HG03045 (cell line): ENCODE results near the gene NBDY.

Experiments
- ATAC-seq: cut with Tn5 transposase; IDR thresholded peaks from one replicate; pipeline ENCODE4 v1.9.1; 2021; ENCODE audit warnings: mild to moderate bottlenecking, moderate library complexity; ENCODE audit not compliant: unreplicated experiment

Gene NBDY

DNA sequence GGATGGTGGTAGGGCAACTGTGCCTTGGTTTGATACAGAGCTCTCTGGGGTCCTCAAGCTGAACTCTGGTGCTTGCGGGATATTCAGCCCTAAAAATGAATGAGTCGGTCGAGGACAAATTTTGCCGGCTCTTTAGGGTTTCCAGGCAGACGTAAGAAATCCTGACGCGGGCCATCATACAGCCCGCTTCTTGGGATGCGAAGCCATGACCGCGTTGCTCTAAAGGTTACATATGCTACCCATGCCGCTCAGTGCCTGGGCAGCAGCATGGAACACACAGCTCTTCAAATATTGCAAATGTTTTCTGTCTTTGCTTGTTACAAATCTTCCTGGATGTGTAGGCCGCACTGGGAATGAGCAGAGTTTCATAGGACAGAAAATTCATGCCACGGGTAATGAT, 55.6 kb downstream of the NBDY start:
- ATAC-seq, result no peak

DNA sequence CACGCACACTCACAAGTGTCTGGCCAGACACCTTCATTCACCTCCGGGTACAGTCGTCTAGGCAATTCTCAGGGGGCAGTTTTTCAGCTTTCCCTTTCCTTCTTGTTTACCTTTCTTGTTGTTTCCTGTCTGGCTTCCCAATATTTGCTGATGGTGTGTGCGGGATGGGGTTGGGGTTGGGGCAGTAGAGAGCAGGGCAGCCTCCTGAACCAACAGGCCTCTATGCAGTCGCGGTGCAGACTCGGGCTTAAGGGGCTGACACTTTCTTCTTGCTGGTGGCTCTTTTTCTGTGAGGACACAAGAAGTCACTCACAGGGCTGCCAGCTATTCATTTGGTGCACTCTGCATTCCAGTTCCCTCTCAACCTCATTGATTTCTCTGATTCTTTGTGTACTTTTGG, 56.4 kb downstream of the NBDY start:
- ATAC-seq, result no peak

DNA sequence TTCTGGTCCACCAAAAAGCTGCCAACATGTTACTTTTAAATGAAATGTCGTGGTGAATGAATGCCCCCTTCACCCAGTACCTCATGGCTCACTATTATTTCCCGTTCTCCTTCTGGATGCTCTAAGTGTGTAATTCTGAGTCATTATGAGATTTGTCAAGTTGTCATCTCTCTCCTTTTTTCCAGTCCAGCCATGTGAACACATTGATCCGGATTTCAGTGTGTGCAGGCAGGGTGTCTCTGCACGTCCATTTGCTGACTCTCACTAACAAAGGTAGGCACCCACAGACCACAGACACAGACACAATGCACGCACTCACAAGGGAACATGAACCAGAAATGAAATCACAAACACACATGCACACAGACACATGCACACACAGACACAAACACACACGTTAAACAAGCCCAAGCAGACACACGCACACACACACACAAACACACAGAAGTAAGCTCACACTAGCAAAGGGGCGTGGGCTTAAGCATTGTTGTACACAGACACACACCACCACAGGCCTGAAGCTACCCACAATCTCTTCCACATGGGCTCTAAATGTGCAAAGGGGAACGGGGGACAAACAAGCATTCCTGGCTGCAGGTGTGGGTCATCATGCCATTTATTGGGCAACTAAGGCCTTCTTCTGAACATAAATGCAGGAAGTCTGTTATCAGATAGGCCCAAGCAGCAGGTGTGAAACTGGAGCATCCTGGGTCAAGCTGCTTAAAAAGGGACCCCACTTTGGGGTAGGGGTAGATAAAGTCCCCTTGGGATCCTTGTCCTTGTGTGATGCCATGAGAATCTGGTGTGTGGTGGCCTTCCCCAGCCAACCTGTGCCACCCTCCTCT, 58.1 kb downstream of the NBDY start:
- ATAC-seq, result no peak

DNA sequence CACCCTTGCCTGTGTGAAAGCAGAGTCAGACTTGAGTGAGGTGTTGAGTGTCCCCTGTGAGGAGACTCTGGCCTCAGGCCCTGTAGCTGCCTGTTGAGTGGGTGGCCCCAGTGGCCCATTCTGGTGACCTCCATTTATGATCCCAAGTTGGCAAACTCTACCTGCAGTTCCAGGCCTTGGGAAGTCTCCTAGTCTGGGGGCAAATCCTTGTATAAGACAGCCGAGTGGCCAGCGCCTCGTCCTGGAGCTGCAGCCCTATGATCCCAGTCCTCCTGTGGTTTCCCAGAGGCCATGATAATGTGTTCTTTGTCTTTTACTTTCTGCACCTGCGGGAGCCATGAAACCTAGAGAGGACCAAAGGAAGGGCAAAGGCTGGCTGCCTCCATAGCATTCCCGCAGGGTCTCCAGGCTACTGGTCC, 58.7 kb downstream of the NBDY start:
- no peak for ATAC-seq

DNA sequence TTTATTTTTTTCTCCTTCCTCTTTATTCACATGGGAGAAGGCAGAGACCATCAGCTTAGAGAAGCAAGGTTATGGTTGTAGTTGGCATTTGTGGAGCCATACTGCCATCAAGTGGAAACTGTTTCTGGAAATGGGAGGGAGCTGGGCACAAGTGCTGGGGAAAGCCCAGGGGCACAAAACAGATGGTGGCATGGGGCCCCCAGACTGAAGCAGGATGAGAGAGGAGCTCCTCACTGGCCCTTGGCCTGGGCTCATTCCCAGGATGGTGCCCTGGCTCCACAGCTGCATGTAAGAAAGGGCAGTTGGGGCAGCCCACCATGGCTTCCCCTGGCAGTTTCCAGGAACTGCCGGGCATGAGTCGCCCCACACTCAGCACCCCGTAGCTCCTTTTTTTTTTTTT, 59.2 kb downstream of the NBDY start:
- ATAC-seq, result no peak

DNA sequence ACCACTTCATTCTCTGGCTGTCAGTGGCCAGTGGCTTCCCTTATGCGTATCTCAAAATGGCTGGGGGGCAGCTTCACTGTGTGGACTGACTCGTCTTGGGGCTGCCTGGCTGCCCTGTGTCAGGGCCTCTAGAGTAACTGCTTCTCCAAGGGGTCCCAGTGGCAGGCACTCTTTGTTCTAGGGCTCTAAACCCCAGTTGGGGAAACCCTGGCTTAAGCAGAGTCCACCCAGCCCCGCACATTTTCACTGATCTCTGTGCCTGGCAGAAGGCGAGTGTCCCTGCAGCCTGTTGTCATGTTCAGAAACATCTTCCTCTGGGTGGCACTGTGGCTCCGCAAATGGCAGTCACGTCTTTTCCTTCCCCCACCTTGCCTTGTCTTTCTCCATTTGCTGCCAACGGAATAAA, 59.7 kb downstream of the NBDY start:
- no peak for ATAC-seq

DNA sequence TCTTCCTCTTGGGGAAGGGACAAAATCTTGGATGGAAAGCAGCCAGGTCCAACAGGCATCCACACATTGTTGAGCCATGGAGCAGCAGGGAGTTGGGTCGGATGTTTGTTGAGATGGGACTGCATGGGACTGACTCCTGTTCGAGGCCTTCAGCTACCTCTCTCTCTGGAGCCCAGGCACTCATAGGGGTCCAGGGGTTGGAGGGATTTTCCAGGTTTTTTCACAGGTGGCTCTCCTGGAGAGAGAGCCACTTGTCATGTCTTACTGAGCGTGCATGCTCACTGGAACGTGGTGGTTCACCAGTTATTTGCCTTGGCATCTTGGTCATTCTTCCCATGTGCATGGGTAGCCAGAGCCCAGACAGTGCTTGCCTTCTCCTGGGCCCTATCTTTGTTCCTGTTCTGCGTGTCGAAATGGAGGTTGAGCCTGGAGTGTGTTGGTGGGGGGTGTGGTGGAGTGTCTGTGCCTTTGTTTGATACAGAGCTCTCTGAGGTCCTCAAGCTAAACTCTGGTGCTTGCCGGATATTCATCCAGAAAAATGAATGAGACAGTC, 60.6 kb downstream of the NBDY start:
- ATAC-seq, result no peak

DNA sequence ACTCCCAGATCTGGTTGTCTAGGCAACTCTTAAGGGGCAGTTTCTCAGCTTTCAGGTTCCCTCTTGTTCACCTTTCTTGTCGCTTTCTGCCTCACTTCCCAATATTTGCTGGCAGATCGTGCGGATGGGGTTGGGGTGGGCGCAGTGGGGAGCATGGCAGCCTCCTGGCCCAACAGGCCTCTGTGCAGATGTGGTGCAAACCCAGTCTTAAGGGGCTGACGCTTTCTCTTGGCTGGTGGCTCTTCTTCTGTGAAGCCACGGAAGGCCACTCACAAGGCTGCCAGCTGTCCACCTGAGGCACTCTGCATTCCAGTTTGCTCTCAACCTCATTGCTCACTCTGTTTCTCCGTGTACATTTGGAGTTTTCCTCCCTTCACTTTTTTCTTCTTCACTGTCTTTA, 61.7 kb downstream of the NBDY start:
- no peak for ATAC-seq

DNA sequence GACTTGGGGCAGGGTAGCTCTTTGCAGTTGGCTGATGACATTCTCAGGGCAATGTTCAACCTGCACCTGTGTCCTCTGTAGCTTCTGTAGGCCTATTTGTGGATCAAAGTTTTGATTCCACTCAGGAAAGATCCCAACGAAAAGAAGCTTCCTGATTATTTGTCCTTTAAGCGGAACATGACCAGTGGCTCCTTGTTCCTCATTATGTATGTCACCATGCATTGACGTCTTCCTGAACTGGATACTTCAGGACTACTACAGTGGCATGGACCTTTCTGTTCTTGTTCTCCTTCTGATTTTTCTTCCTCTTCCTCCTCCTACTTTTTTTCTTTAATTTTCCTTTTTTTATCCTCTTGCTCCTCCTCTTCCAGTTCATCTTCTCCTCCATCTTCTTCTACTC, 62.4 kb downstream of the NBDY start:
- no peak for ATAC-seq

DNA sequence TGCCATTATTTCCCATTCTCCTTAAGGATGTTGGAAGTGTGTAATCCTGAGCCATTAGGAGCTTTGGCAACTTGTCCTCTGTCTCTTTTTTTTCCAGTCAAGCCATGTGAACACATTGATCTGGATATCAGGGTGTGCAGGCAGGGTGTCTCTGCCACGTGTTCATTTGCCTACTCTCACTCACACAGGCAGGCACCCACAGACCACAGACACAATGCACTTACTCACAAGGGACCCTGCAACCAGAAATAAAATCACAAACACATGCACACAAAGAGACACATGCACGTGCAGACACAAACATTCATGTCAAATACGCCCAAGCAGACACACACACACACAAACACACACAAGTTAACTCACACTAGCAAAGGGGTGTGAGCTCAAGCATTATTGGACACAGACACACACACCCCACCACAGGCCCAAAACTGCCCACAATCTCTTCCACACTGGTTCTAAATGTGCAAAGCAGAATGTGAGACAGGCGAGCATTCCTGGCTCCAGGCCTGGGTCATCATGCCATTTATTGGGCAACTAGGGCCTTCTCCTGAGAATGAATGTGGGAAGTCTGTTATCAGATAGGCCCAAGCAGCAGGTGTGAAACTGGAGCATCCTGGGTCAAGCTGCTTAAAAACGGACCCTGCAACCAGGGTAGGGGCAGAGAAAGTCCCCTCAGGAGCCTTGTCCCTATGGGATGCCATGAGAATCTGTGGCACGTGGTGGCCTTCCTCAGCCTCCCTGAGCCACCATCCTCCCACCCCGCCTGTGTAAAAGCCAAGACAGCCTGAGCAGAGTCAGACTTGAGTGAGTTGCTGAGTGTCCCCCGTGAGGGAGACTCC, 63.4 kb downstream of the NBDY start:
- no peak for ATAC-seq

DNA sequence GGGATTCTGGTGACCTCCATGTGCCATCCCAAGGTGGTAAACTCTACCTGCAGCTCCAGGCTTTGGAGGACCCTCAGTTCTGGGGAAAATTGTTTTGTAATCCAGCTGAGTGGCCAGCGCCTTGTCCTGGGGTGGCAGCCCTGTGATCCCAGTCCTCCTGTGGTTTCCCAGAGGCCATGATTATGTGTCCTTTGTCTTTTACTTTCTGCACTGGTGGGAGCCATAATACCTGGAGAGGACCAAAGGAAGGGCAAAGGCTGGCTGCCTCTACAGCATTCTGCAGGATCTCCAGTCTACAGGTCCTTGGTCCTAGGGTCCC, 64.0 kb downstream of the NBDY start:
- no peak for ATAC-seq

DNA sequence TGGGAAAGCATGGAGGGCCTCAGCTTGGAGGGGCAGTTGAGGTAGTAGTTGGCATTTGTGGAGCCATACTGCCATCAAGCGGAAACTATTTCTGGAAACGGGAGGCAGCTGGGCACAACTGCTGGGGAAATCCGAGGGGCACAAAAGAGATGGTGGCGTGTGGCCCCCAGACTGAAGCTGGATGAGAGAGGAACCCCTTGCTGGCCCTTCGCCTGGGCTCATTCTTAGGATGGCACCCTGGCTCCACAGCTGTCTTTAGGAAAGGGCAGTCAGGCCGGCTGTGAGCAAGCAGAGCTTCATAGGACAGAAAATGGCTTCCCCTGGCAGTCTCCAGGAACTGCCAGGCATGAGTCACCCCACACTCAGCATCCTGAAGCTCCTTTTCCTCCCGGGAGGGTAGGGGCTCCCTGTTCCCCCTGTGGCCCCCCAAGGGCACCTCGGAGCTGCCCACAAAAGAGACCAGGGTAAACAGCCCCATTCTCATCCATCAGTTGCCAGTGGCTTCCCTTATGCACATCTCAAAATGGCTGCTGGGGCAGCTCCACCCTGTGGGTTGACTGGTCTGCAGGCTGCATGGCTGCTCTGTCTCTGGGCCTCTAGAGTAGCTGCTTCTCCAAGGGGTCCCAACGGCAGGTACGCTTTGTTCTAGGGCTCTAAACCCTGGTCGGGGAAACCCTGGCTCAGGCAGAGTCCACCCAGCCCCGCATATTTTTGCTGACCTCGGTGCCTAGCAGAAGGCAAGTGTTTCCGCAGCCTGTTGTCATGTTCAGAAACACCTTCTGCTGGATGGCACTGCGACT, 64.7 kb downstream of the NBDY start:
- ATAC-seq, result no peak

DNA sequence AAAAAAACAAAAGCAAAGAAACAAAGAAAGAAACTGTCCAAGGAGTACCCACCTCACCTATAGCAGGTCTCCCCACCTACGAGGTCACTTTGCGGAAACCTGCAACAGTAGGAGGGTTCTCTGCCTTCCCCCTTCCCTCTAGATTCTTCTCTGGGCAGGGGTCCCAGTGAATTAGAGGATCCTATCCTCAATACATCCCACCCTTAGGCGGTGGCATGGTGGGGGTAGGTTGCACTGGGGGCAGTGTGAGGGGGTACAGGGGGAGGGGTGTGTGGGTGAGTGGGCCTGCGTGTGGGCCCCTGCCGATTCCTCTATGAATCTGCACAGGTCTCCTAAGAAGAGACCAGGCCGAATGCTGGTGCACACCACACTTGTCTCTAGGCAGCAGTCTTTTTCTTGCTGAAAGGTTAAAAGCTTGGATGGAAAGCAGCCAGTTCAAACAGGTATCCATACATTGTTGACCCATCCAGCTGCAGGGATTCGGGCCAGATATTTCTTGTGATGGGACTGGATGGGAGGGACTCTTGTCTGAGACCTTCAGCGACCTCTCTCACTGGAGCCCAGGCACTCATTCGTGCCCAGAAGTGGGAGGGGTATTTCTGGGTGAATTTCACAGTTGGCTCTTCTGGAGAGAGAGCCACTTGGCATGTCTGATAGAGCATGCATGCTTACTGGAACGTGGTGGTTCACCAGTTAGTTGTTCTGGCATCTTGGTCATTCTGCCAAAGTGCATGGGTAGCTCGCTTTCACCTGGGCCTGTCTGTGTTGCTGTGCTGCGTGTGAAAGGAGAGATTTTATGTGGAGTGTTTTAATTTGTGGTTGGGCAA, 65.6 kb downstream of the NBDY start:
- no peak for ATAC-seq

DNA sequence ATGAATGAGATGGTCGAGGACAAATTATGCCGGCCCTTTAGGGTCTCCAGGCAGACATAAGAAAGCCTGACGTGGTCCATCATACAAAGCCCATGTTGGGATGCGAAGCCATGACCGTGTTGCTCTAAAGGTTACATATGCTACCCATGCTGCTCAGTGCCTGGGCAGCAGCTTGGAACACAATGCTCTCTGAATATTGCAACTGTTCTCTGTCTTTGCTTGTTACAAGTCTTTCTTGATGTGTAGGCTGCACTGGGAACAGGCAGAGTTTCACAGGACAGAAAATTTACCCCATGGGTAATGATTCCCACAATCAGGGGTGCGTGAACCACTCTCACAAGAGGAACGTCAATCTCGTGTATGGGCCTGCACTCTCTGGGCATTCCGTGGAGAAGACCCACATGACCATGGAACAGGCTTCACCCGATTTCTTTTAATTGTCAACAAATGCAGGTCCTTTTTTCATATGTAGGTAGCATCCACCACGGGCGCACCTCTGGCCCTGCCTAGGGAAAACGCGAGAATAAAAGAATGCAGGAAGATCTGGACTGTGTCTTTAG, 66.3 kb downstream of the NBDY start:
- no peak for ATAC-seq

DNA sequence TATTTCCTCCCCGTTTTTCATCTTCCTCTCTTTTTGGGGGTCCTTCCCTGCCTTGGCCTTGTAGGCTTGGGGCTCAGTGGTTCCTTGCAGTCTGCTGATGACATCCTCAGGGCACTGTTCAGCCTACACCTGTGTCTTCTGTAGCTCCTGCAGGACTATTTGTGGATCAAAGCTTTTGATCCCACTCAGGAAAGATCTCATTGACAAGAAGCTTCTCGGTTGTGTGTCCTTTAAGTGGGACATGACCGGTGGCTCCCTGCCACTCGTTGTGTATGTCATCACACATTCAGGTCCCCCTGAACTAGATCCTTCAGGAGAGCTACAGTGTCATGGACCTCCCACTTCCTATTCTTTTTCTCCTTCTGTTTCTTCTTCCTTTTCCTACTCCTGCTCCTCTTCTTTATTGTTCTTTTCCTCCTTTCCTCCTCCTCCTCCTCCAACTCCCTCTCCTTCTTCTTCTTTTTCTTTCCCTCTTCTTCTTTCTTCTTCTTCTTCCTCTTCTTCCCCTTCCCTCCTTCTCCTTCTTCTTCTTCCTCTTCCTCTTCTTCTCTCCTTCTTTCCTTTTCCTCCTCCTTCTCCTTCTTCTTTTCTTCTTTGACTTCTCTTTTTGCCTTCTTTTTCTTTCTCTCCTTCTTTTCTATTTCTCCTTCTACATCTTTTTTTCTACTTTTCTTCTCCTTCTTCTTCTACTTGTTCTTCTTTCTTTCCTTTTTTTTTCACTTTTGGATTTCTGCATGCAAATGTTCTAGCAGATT, 67.8 kb downstream of the NBDY start:
- no peak for ATAC-seq

DNA sequence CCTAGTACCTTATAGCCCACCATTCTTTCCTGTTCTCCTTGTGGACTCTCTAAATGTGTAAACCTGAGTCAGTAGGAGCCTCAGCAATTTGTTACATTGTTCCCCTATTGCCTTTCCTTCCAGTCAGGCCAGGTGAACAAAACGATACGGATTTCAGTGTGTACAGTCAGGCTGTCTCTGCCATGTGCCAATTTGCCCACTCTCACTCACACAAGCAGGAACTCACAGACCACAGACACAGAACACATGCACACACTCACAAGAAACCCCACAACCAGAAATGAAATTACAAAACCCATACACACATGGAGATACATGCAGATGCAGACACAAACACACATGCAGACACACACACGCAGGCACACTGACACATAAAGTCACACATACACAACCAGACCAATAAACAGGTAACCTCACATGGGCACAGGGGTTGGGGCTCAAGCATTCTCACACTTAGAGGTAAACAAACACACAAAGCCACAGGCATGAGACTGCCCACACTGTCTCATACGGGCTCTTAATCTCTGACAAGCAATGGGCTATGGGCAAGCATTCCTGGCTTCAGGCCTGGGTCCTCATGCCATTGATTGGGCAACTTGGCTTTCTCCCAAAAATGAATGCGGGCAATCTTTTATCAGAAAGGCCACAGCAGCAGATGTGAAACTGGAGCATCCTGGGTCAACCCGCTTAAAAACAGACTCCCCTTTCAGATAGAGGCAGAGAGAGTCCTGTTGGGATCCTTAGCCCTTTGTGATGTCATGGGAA, 68.7 kb downstream of the NBDY start:
- ATAC-seq, result no peak

DNA sequence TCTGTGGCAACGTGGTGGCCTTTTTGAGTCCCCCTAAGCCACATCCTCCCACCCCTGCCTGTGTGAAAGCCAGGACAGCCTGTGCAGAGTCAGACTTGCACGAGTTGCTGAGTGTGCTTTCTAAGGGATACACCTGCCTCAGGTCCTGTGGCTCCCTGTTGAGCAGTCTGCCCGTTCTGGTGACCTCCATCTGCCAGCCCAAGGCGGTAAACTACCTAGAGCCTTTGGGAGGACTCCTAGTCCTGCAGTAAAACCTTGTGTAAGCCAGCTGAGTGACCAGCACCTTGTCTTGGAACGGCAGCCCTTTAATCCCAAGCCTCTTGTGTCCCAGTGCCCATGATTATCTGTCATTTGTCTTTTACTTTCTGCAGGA, 69.3 kb downstream of the NBDY start:
- ATAC-seq, result no peak

DNA sequence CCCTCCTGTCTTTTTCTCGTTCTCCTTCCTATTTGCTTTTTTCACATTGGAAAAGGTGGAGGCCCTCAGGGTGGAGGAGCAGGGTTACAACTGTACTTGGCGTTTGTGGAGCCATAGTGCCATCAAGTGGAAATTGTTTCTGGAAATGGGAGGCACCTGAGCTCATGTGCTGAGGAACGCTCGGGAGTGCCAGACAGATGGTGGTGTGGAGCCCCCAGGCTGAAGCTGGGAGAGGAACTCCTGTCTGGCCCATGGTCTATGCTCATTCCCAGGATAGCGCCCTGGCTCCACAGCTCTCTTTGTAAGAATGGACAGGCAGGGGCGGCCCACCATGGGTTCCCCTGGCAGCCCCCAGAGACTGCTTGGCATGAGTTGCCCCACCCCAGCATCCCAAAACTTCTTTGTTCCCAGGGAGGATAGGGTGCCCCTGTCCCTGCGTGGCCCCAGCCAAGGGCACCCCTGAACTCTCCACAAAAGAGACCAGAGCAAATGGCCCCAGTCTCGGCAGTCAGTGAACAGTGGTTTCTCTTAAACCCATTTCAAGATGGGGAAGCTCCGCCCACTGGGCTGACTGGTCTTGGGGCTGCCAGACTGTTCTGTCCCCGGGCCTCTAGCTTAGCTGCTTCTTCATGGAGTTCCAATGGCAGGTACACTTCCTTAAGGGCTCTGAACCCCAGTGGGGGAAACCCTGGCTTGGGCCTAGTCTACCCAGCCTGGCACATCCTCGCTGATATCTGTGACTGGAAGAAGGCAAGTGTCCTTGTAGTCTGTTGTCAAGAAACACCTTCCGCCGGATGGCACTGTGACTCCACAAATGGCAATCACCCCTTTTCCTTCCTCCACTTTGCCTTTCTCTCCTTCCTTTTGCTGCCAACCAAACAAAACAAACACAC, 70.1 kb downstream of the NBDY start:
- ATAC-seq, result no peak
